GM12874 (cell line): ENCODE results near the gene SNX6.

ENCODE experiments used
- CTCF ChIP-seq: IDR thresholded peaks from 2 replicates; pipeline ENCODE4 v1.5.1; 2011; ENCODE audit warnings: low read depth, mild to moderate bottlenecking, control low read depth, low read length, moderate library complexity; ENCODE audit not compliant: insufficient read depth

The SNX6 gene

GRCh38 chr14:34646570-34647255, 16.8 kb upstream of the SNX6 start:
- TF ChIP-seq CTCF: no peak

GRCh38 chr14:34643361-34643760, 13.4 kb upstream of the SNX6 start:
- TF ChIP-seq CTCF: no peak

GRCh38 chr14:34642595-34642994, 12.6 kb upstream of the SNX6 start:
- TF ChIP-seq CTCF: no peak

- no peak for TF ChIP-seq CTCF
Observed at GRCh38 chr14:34640826-34641225, 10.9 kb upstream of the SNX6 start.

- TF ChIP-seq CTCF: no peak
Observed at GRCh38 chr14:34633742-34634141, 3.8 kb upstream of the SNX6 start.

GRCh38 chr14:34632411-34632978, 2.5 kb upstream of the SNX6 start:
- TF ChIP-seq CTCF: no peak

- TF ChIP-seq CTCF: no peak
Observed at GRCh38 chr14:34629344-34629656, 648 bp downstream of the SNX6 start.

GRCh38 chr14:34628681-34629135, 1.2 kb downstream of the SNX6 start:
- TF ChIP-seq CTCF: no peak
